GM23338 (cell line): Measurements from ENCODE around the gene CLSTN1. TPM values are rescaled to one million over a fixed set of nuclear protein-coding genes. Genes with fewer than 3 reads are reported as not detected.

Source experiments
- ATAC-seq: fragments of 200-7000 bp; cut with Tn5 transposase; 3 replicates; pipeline ENCODE4 v1.9.1; 2020
- DNase-seq: peaks from one replicate; pipeline ENCODE4 v3.0.0-alpha.2; 2015; ENCODE audit warnings: low spot score
- H2AFZ ChIP-seq: fragments of 200-600 bp; sonication (generic); 2 replicates; pipeline ENCODE4 v1.8.0; 2016; ENCODE audit warnings: antibody characterized with exemption, mild to moderate bottlenecking, moderate library complexity
- H3F3A ChIP-seq: fragments of 200-600 bp; sonication (generic); replicated peaks from 2 replicates; pipeline ENCODE4 v1.8.0; 2017; ENCODE audit warnings: antibody characterized with exemption, mixed run types, low read depth
- H3K27ac ChIP-seq: fragments of 200-600 bp; sonication (generic); 2 replicates; pipeline ENCODE4 v1.6.1; 2016; ENCODE audit warnings: low read depth
- H3K27me3 ChIP-seq: fragments of 200-600 bp; sonication (generic); 2 replicates; pipeline ENCODE4 v1.8.0; 2016; ENCODE audit warnings: mild to moderate bottlenecking, mixed run types, moderate library complexity; ENCODE audit not compliant: insufficient read depth
- H3K36me3 ChIP-seq: fragments of 200-600 bp; sonication (generic); 2 replicates; pipeline ENCODE4 v1.8.0; 2016; ENCODE audit warnings: mild to moderate bottlenecking; ENCODE audit not compliant: insufficient read depth
- H3K4me1 ChIP-seq: fragments of 200-600 bp; sonication (generic); 2 replicates; pipeline ENCODE4 v1.8.0; 2016; ENCODE audit warnings: mild to moderate bottlenecking, moderate library complexity; ENCODE audit not compliant: insufficient read depth
- H3K4me2 ChIP-seq: fragments of 200-600 bp; sonication (generic); 2 replicates; pipeline ENCODE4 v1.7.1; 2017; ENCODE audit warnings: mixed run types
- H3K4me3 ChIP-seq: fragments of 200-600 bp; sonication (generic); 2 replicates; pipeline ENCODE4 v1.6.1; 2016; ENCODE audit warnings: mixed run types
- H3K79me2 ChIP-seq: fragments of 200-600 bp; sonication (generic); replicated peaks from 2 replicates; pipeline ENCODE4 v1.8.0; 2017; ENCODE audit warnings: mild to moderate bottlenecking; ENCODE audit not compliant: insufficient read depth
- H3K9me2 ChIP-seq: fragments of 200-600 bp; sonication (generic); 2 replicates; pipeline ENCODE4 v1.8.0; 2017; ENCODE audit not compliant: insufficient read depth
- H4K20me1 ChIP-seq: fragments of 200-600 bp; sonication (generic); replicated peaks from 2 replicates; pipeline ENCODE4 v1.8.0; 2017; ENCODE audit warnings: mild to moderate bottlenecking; ENCODE audit not compliant: insufficient read depth
- H3K27ac Mint-ChIP-seq: 2 replicates; pipeline ENCODE4 v1.8.0; 2020; ENCODE audit warnings: inconsistent platforms, mild to moderate bottlenecking, moderate library complexity, mixed read lengths
- H3K27me3 Mint-ChIP-seq: 3 replicates; pipeline ENCODE4 v1.8.0; 2022; ENCODE audit warnings: low read depth, mild to moderate bottlenecking, moderate library complexity, mixed read lengths, inconsistent platforms; ENCODE audit not compliant: insufficient read depth, poor library complexity
- H3K36me3 Mint-ChIP-seq: 3 replicates; pipeline ENCODE4 v1.8.0; 2021; ENCODE audit warnings: low read depth, mild to moderate bottlenecking, inconsistent platforms, moderate library complexity, mixed read lengths
- H3K4me1 Mint-ChIP-seq: 3 replicates; pipeline ENCODE4 v1.8.0; 2020; ENCODE audit warnings: mild to moderate bottlenecking, inconsistent platforms, mixed read lengths
- H3K4me3 Mint-ChIP-seq: 3 replicates; pipeline ENCODE4 v1.8.0; 2021; ENCODE audit warnings: moderate library complexity, mild to moderate bottlenecking, inconsistent platforms, mixed read lengths
- H3K9me3 Mint-ChIP-seq: 3 replicates; pipeline ENCODE4 v1.8.0; 2020; ENCODE audit warnings: moderate library complexity, mild to moderate bottlenecking, inconsistent platforms, mixed read lengths
- CREB1 ChIP-seq: fragments of 250-450 bp; sonication (Bioruptor Pico); IDR thresholded peaks from 2 replicates; pipeline ENCODE4 v1.5.0; 2020; ENCODE audit warnings: low read depth, mild to moderate bottlenecking, moderate library complexity
- JUNB ChIP-seq: IDR thresholded peaks from one replicate; pipeline ENCODE4 v1.6.1; 2016; ENCODE audit warnings: antibody characterized with exemption; ENCODE audit not compliant: unreplicated experiment
- NANOG ChIP-seq: IDR thresholded peaks from 2 replicates; pipeline ENCODE4 v1.6.1; 2016; ENCODE audit warnings: antibody characterized with exemption, borderline replicate concordance
- POLR2AphosphoS5 ChIP-seq: IDR thresholded peaks from 2 replicates; pipeline ENCODE4 v1.6.1; 2016; ENCODE audit warnings: antibody characterized with exemption, low read depth
- STAT1 ChIP-seq: IDR thresholded peaks from one replicate; pipeline ENCODE4 v1.6.1; 2016; ENCODE audit warnings: antibody characterized with exemption; ENCODE audit not compliant: unreplicated experiment
- ZNF114 ChIP-seq: fragments of 250-450 bp; sonication (Bioruptor Pico); IDR thresholded peaks from 2 replicates; pipeline ENCODE4 v1.5.0; 2020; ENCODE audit warnings: mild to moderate bottlenecking, moderate library complexity
- polyA plus RNA-seq: library from polyadenylated mRNA; unstranded; fragments of >200 nt; fragmentation: Nextera tagmentation; extraction: Ambion mirVana; gene quantifications from 2 replicates; pipeline ENCODE4 v1.2.1, GENCODE V29; 2016
- total RNA-seq: library from RNA; depleted of rRNA; stranded (reverse); fragments of >200 nt; shearing (Covaris generic); gene quantifications from 2 replicates; pipeline ENCODE4 v1.2.3, GENCODE V29; 2014
- TF ChIP-seq, protein P1 (sequence below): IDR thresholded peaks from 2 replicates; pipeline ENCODE4 v1.6.1; 2016; ENCODE audit warnings: antibody characterized with exemption
- TF ChIP-seq, protein P2 (sequence below): fragments of 250-450 bp; sonication (Bioruptor Pico); IDR thresholded peaks from 2 replicates; pipeline ENCODE4 v1.5.0; 2020; ENCODE audit warnings: mild to moderate bottlenecking, moderate library complexity

The CLSTN1 gene
- total and polyA plus RNA-seq, 2 experiments from 2014 or later = 38.5 to 66.2 TPM

DNA sequence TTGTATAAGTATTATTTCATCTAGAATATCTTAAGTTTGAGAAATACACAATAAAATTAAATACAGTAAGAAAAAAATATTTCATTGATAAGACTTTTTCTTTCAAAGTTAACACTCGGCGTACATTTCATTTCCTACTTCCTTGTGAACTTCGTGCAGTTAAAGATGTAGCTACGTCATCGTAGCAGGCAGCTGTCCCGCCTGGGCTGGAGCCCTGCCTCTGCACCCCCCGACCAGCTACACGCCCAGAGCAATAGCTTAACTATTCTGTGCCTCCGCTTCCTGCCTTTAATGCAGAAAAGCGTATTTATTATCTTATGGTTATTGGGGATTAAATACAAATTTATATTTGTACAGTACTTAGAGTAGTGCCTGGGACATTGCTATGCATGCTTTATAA, 53.5 kb downstream of the CLSTN1 start (continued):
- TF ChIP-seq CREB1 (CRISPR knock-in tag) = no peak
- TF ChIP-seq, protein P1, sequence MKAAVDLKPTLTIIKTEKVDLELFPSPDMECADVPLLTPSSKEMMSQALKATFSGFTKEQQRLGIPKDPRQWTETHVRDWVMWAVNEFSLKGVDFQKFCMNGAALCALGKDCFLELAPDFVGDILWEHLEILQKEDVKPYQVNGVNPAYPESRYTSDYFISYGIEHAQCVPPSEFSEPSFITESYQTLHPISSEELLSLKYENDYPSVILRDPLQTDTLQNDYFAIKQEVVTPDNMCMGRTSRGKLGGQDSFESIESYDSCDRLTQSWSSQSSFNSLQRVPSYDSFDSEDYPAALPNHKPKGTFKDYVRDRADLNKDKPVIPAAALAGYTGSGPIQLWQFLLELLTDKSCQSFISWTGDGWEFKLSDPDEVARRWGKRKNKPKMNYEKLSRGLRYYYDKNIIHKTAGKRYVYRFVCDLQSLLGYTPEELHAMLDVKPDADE = no peak
- TF ChIP-seq POLR2AphosphoS5 = no peak
- TF ChIP-seq NANOG = no peak
- no peak for TF ChIP-seq JUNB
- TF ChIP-seq, protein P2, sequence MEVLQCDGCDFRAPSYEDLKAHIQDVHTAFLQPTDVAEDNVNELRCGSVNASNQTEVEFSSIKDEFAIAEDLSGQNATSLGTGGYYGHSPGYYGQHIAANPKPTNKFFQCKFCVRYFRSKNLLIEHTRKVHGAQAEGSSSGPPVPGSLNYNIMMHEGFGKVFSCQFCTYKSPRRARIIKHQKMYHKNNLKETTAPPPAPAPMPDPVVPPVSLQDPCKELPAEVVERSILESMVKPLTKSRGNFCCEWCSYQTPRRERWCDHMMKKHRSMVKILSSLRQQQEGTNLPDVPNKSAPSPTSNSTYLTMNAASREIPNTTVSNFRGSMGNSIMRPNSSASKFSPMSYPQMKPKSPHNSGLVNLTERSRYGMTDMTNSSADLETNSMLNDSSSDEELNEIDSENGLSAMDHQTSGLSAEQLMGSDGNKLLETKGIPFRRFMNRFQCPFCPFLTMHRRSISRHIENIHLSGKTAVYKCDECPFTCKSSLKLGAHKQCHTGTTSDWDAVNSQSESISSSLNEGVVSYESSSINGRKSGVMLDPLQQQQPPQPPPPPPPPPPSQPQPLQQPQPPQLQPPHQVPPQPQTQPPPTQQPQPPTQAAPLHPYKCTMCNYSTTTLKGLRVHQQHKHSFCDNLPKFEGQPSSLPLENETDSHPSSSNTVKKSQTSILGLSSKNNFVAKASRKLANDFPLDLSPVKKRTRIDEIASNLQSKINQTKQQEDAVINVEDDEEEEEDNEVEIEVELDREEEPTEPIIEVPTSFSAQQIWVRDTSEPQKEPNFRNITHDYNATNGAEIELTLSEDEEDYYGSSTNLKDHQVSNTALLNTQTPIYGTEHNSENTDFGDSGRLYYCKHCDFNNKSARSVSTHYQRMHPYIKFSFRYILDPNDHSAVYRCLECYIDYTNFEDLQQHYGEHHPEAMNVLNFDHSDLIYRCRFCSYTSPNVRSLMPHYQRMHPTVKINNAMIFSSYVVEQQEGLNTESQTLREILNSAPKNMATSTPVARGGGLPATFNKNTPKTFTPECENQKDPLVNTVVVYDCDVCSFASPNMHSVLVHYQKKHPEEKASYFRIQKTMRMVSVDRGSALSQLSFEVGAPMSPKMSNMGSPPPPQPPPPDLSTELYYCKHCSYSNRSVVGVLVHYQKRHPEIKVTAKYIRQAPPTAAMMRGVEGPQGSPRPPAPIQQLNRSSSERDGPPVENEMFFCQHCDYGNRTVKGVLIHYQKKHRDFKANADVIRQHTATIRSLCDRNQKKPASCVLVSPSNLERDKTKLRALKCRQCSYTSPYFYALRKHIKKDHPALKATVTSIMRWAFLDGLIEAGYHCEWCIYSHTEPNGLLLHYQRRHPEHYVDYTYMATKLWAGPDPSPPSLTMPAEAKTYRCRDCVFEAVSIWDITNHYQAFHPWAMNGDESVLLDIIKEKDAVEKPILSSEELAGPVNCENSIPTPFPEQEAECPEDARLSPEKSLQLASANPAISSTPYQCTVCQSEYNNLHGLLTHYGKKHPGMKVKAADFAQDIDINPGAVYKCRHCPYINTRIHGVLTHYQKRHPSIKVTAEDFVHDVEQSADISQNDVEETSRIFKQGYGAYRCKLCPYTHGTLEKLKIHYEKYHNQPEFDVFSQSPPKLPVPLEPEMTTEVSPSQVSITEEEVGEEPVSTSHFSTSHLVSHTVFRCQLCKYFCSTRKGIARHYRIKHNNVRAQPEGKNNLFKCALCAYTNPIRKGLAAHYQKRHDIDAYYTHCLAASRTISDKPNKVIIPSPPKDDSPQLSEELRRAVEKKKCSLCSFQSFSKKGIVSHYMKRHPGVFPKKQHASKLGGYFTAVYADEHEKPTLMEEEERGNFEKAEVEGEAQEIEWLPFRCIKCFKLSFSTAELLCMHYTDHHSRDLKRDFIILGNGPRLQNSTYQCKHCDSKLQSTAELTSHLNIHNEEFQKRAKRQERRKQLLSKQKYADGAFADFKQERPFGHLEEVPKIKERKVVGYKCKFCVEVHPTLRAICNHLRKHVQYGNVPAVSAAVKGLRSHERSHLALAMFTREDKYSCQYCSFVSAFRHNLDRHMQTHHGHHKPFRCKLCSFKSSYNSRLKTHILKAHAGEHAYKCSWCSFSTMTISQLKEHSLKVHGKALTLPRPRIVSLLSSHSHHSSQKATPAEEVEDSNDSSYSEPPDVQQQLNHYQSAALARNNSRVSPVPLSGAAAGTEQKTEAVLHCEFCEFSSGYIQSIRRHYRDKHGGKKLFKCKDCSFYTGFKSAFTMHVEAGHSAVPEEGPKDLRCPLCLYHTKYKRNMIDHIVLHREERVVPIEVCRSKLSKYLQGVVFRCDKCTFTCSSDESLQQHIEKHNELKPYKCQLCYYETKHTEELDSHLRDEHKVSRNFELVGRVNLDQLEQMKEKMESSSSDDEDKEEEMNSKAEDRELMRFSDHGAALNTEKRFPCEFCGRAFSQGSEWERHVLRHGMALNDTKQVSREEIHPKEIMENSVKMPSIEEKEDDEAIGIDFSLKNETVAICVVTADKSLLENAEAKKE (CRISPR knock-in tag) = no peak
- TF ChIP-seq ZNF114 = no peak

DNA sequence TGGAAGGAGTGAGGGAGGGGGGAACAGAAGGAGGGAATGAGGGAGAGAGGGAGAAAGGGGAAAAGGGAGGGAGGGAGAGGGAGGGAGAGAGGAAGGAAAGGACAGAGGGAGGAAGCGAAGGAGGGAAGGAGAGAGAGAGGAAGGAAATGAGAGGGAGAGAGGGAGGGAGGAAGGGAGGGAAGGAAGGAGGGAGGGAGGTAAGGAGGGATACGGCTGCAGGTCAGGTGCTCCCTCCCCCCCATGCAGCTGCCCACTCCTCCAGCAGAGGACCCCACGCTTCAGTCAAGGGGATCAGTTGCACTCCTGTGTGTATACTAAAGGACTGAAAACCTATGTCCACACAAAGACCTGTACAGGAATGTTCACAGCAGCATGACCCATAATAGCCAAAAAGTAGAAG, 54.8 kb downstream of the CLSTN1 start:
- Histone ChIP-seq H3F3A (0 out of 2 replicates have a peak, but pooled peaks cover 10% of the 10 kb centered on the region), H3K27me3 (no peaks in the 10 kb centered on the region), H2AFZ (no peak overlapping the region), H3K4me1 (peaks cover 11% of the 10 kb centered on the region), H3K27ac (no peak overlapping the region), H3K79me2 (peaks cover 54% of the 10 kb centered on the region), H4K20me1 (peaks cover 35% of the 10 kb centered on the region), H3K36me3 (peaks cover 11% of the 10 kb centered on the region; the same call in 1 of the 2 replicates), H3K4me3 (no peak overlapping the region), H3K4me2 (no peak overlapping the region), H3K9me2 (no peaks in the 10 kb centered on the region)
- no peak for TF ChIP-seq STAT1
- TF ChIP-seq, protein P1 = no peak
- no peak for TF ChIP-seq NANOG
- Mint-ChIP-seq H3K36me3 (peaks cover 26% of the 10 kb centered on the region), H3K4me3 (no peak overlapping the region), H3K9me3 (no peaks in the 10 kb centered on the region), H3K27ac (no peak overlapping the region), H3K4me1 (peaks cover 17% of the 10 kb centered on the region), H3K27me3 (peaks cover 13% of the 10 kb centered on the region)
- ATAC-seq = no peak
- no peak for DNase-seq
